HG03575 (cell line): Measurements from ENCODE around the gene DNAJC4.

Source experiments
- ATAC-seq: cut with Tn5 transposase; IDR thresholded peaks from one replicate; pipeline ENCODE4 v1.9.1; 2021; ENCODE audit not compliant: unreplicated experiment, insufficient number of reproducible peaks, low FRiP score; ENCODE audit errors: extremely low read depth

DNAJC4 gene

DNA sequence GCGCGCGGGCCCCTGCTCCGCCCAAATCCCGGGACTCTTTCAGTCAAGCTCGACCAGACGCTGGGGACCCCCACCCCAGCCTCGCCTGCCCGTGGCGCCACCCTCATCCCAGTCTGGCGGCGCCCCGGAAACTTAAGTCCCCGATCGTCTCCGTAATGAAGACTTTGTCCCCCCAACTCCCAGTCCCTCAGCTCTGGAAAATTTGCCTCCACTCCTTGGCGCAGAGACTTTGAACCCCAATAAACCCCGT is 21.3 kb downstream of the DNAJC4 start:
- no peak for ATAC-seq

DNA sequence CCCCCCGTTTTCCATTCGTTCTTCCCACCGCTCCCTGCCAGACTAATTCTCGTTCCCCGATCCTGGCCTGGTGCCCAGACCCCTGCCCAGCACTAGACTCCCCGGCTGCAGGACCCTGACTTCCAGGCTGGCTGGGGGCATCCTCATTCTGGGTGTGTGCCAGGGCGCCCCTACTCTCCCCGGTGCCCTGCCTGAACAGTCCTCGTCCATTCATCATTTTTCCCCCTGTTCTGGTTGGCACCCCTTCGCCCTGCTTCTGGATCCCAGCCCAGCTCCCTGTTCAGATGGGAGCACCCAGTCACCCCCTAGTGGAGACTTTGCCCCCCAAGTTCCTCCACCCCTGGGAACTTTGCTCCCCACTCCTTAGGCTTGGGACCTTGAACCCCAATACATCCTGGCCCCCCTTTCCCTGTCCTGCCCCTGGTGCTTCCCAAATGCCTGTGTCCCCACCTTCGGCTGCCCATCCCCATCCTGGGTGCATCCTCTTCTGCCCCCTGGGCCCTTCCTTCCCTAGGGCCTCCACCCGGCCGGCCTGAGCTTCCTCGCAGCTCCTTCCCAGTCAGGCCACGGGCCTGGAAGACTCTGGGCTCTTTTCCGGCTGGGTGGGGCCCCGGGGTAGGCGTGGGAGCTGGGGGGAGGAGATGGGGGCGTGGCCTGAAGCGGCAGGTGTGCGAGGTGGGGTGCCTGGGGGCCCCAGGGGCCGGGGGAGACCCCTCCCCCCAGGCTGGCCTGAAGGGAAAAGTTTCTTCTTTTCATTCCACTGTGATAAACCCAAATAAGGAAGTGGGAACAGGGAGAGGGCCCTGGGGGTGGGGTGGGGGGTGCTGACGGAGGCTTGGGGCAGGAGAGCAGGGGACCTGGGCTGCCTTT is 21.9 kb downstream of the DNAJC4 start:
- no peak for ATAC-seq

DNA sequence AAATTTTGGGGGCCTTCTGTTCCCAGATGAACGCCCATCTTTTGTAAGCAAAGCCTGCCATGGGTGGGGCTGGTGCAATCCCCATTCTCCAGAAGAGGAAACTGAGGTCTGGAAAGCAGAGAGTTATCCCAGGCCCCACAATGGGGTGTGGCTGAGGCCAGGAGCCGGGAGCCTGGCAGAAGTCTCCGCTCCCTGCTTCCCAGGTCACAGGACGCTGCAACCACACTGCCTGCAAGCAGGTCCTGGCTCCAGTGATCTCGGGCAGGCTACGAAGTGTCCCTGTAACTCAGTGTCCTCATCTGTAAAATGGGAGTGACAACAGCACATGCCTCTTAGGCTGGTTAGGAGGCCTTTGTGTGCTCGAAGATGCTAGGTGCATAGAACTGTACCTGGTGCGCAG is 22.7 kb downstream of the DNAJC4 start:
- ATAC-seq, result no peak

- no peak for ATAC-seq
Observed at GRCh38 chr11:64253481-64253880, 23.1 kb downstream of the DNAJC4 start.

GRCh38 chr11:64254326-64254725 is 24.0 kb downstream of the DNAJC4 start:
- ATAC-seq, result no peak

- ATAC-seq, result no peak
Observed at GRCh38 chr11:64255135-64256128, 25.1 kb downstream of the DNAJC4 start.

- no peak for ATAC-seq
Observed at GRCh38 chr11:64256300-64256699, 26.0 kb downstream of the DNAJC4 start.

GRCh38 chr11:64258356-64258755 is 28.0 kb downstream of the DNAJC4 start:
- ATAC-seq, result no peak

- no peak for ATAC-seq
Observed at GRCh38 chr11:64258946-64259532, 28.7 kb downstream of the DNAJC4 start.

DNA sequence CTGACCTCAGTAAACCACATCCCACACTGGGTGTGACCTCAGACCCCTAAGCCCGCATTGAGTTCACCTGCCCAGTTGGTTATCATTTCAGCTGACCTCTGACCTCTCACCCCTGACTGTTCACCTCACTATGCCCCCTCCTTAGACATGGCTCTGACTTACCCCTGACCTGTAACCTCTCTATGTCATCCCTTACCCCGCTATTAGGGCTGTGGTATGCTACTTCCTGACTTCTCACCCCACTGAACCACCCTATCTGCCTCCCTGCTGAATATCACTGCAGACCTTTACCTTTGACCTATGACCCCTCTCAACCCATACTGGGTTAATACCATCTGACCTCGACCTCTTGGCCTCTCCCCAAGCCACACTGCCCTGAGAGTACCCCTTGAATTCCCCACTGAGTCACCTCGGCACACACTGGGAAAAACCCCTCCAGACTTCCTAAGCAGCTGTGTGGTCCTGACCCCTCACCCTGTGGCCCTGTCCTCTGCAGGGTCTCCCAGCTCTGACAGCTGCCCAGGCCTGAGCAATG is 29.3 kb downstream of the DNAJC4 start:
- no peak for ATAC-seq

- ATAC-seq, result no peak
Observed at GRCh38 chr11:64260147-64260708, 29.9 kb downstream of the DNAJC4 start.

DNA sequence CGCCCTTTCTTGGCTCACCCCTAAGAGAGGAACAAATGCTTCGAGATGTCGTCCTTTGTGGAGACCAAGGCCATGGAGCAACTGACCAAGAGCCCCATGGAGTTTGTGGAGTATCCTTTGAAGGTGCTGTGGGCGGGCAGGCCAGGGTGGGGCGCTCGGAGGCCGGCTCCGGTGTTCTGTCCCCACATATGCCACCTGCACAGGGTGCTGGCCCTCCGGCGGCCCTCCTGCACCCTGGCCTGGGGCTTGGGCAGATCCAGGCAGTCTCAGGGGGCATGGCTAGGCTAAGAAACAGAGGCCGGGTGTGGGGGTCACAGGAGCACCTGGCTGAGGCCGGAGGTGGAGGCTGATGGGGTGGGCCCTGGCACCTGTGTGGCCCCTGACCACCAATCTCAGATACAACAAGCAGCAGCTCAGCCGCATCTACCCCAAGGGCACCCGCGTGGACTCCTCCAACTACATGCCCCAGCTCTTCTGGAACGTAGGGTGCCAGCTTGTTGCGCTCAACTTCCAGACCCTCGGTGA is 31.3 kb downstream of the DNAJC4 start:
- ATAC-seq, result no peak

DNA sequence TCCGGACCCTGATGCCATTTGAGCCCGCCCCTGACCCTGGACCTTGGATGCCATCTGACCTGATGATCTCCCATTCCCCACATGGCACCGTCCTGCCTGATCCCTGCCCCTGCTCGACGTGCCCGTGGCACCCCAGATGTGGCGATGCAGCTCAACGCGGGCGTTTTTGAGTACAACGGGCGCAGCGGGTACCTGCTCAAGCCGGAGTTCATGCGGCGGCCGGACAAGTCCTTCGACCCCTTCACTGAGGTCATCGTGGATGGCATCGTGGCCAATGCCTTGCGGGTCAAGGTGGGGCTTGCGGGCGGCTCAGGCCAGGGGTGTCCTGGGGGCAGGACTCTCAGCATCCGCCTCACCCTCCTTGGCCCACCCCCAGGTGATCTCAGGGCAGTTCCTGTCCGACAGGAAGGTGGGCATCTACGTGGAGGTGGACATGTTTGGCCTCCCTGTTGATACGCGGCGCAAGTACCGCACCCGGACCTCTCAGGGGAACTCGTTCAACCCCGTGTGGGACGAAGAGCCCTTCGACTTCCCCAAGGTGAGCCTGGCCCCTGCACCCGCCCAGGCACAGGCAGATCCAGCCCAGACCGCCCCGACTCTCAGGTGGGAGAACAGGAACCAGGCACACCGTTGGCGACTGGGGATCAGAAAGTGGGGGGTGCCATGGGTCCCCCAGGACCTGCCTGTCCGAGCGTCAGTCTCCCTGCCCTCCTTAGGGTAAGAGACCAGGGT is 32.1 kb downstream of the DNAJC4 start:
- ATAC-seq, result no peak

DNA sequence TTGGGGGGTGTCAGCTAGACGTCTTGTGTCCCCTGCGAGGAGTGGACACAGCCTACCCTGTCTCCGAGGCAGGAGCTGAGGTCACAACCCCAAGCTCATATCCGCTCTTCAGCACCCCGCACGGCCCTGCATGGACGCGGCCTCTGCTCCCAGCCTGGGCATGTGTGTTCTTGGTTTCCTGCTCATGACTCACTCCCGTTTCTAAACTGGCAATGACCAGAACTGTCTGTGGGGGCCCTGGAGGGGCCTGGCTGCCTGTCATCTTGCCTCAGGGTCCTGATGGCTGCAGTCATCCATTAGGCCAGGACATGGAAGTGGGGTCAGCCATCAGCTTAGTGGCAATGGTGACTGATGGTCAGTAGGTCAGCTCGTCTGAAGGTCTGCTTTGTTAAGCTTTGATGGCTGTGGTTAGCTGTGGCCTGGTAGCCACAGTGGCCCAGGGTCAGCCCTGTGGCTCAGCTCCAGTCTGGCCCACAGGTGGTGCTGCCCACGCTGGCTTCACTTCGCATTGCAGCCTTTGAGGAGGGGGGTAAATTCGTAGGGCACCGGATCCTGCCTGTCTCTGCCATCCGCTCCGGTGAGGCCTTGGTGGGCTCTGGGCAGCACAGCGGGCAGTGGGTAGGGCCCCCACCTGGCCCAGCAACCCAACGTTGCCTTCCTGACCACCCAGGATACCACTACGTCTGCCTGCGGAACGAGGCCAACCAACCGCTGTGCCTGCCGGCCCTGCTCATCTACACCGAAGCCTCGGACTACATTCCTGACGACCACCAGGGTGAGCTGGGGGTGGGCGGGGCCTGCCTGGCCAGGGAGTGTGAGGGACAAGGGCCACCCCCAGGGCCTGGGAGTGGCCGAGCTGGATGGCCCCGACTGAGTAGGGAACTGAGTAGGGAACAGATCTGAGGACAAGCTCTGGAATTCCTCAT is 32.9 kb downstream of the DNAJC4 start:
- ATAC-seq, result no peak

DNA sequence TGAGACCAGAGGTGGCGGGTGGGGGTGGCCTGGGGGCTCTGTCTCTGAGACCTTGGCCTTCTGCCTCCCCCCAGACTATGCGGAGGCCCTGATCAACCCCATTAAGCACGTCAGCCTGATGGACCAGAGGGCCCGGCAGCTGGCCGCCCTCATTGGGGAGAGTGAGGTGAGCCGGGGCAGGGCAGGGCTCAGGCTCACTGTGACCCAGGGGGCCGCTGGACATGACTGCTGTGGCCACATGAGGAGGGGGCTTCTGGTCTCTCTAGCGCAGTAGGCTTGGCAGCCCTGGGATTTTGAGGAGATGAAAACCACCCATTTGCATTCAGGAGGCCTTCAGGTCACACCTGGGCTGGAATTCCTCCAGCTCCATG is 33.6 kb downstream of the DNAJC4 start:
- no peak for ATAC-seq

GRCh38 chr11:64264371-64264852 is 34.1 kb downstream of the DNAJC4 start:
- ATAC-seq, result no peak
